A673 (cell line): ENCODE measurements around the gene SDK1.

Experiments used
- CTCF ChIP-seq: fragments of 300-800, 200-600 bp; sonication (generic); conservative IDR thresholded peaks from 2 replicates; pipeline ENCODE4 v1.5.1; 2017; ENCODE audit warnings: low read depth, mild to moderate bottlenecking, antibody characterized with exemption, low read length, moderate library complexity, mixed read lengths
- EZH2 ChIP-seq: fragments of 200-600 bp; sonication (generic); IDR thresholded peaks from 2 replicates; pipeline ENCODE4 v1.6.1; 2017; ENCODE audit warnings: borderline replicate concordance, low read depth, mild to moderate bottlenecking, mixed read lengths, antibody characterized with exemption, low read length; ENCODE audit not compliant: poor library complexity, severe bottlenecking

GRCh38 chr7:3493499-3493898, 192.4 kb downstream of the SDK1 start:
- TF ChIP-seq EZH2 (no peak), CTCF (no peak)
